NCI-H1694 treated with DMSO at 0.1 percent for 48 hours (cell line): ENCODE measurements around the gene ZC3H7A.

Experiments
- DNase-seq: peaks from one replicate; lab custom pipeline; 2025; lab: John Stamatoyannopoulos, UW

The ZC3H7A gene

GRCh38 chr16:11737713-11738112 is 59.3 kb downstream of the ZC3H7A start:
- DNase-seq, result no peak

- no peak for DNase-seq
Measured at GRCh38 chr16:11736903-11737302, 60.2 kb downstream of the ZC3H7A start.

GRCh38 chr16:11735787-11736186 is 61.3 kb downstream of the ZC3H7A start:
- DNase-seq, result no peak

GRCh38 chr16:11734653-11735043 is 62.4 kb downstream of the ZC3H7A start:
- DNase-seq, result no peak

- peak; percentile 8 for DNase-seq
Measured at GRCh38 chr16:11734025-11734652, 62.9 kb downstream of the ZC3H7A start.

- no peak for DNase-seq
Measured at GRCh38 chr16:11731222-11731621, 65.8 kb downstream of the ZC3H7A start.

- no peak for DNase-seq
Measured at GRCh38 chr16:11729787-11730186, 67.3 kb downstream of the ZC3H7A start.

GRCh38 chr16:11727796-11728543 is 69.1 kb downstream of the ZC3H7A start:
- DNase-seq, result no peak

GRCh38 chr16:11726008-11726407 is 71.0 kb downstream of the ZC3H7A start:
- no peak for DNase-seq

- no peak for DNase-seq
Measured at GRCh38 chr16:11725457-11725856, 71.6 kb downstream of the ZC3H7A start.

GRCh38 chr16:11722468-11722808 is 74.6 kb downstream of the ZC3H7A start:
- no peak for DNase-seq

GRCh38 chr16:11721781-11722467 is 75.1 kb downstream of the ZC3H7A start:
- DNase-seq, result no peak

GRCh38 chr16:11719762-11720161 is 77.3 kb downstream of the ZC3H7A start:
- no peak for DNase-seq

- DNase-seq, result no peak
Measured at GRCh38 chr16:11719171-11719570, 77.9 kb downstream of the ZC3H7A start.

GRCh38 chr16:11717811-11718210 is 79.2 kb downstream of the ZC3H7A start:
- no peak for DNase-seq

- DNase-seq, result no peak
Measured at GRCh38 chr16:11716336-11716735, 80.7 kb downstream of the ZC3H7A start.

GRCh38 chr16:11715246-11715947 is 81.7 kb downstream of the ZC3H7A start:
- DNase-seq, result no peak

- DNase-seq, result no peak
Measured at GRCh38 chr16:11712122-11712521, 84.9 kb downstream of the ZC3H7A start.

- DNase-seq, result no peak
Measured at GRCh38 chr16:11711662-11712061, 85.4 kb downstream of the ZC3H7A start.

- no peak for DNase-seq
Measured at GRCh38 chr16:11708421-11708820, 88.6 kb downstream of the ZC3H7A start.

- DNase-seq, result no peak
Measured at GRCh38 chr16:11707679-11708197, 89.3 kb downstream of the ZC3H7A start.

- no peak for DNase-seq
Measured at GRCh38 chr16:11706180-11706742, 90.8 kb downstream of the ZC3H7A start.
